Ishikawa (cell line): ENCODE data around the gene BMP7.

ENCODE experiments used
- CEBPB ChIP-seq: IDR thresholded peaks from 2 replicates; pipeline ENCODE4 v1.6.1; 2012
- EGR1 ChIP-seq: IDR thresholded peaks from 2 replicates; pipeline ENCODE4 v1.6.1; 2012
- EP300 ChIP-seq: IDR thresholded peaks from 2 replicates; pipeline ENCODE4 v1.6.1; 2012; ENCODE audit warnings: borderline replicate concordance
- FOXM1 ChIP-seq: IDR thresholded peaks from 2 replicates; pipeline ENCODE4 v1.6.1; 2012; ENCODE audit warnings: low read depth, borderline replicate concordance
- MAX ChIP-seq: IDR thresholded peaks from 2 replicates; pipeline ENCODE4 v1.6.1; 2012
- NFIC ChIP-seq: IDR thresholded peaks from 2 replicates; pipeline ENCODE4 v1.6.1; 2012
- RAD21 ChIP-seq: IDR thresholded peaks from 2 replicates; pipeline ENCODE4 v1.6.1; 2012; ENCODE audit warnings: low read depth
- REST ChIP-seq: IDR thresholded peaks from 2 replicates; pipeline ENCODE4 v1.6.1; 2012; ENCODE audit warnings: low read depth, mild to moderate bottlenecking
- TAF1 ChIP-seq: IDR thresholded peaks from 2 replicates; pipeline ENCODE4 v1.6.1; 2012; ENCODE audit warnings: low read depth, mild to moderate bottlenecking
- TCF12 ChIP-seq: IDR thresholded peaks from 2 replicates; pipeline ENCODE4 v1.6.1; 2012; ENCODE audit warnings: low read depth
- USF1 ChIP-seq: IDR thresholded peaks from 2 replicates; pipeline ENCODE4 v1.6.1; 2012
- YY1 ChIP-seq: IDR thresholded peaks from 2 replicates; pipeline ENCODE4 v1.6.1; 2012; ENCODE audit warnings: low read depth
- ZBTB7A ChIP-seq: IDR thresholded peaks from 2 replicates; pipeline ENCODE4 v1.6.1; 2012; ENCODE audit warnings: low read depth

- no peak for TF ChIP-seq EP300
- TF ChIP-seq MAX = no peak
- no peak for TF ChIP-seq CEBPB
- TF ChIP-seq RAD21 = no peak
- no peak for TF ChIP-seq YY1
- no peak for TF ChIP-seq TAF1
- no peak for TF ChIP-seq ZBTB7A
- no peak for TF ChIP-seq TCF12
- no peak for TF ChIP-seq EGR1
- no peak for TF ChIP-seq NFIC
- no peak for TF ChIP-seq FOXM1
- TF ChIP-seq REST = no peak
- no peak for TF ChIP-seq USF1
Measured at GRCh38 chr20:57199656-57200405, 66.6 kb downstream of the BMP7 start.
